B cell (primary cell): ENCODE measurements around the gene IL26.

Experiments
- CTCF ChIP-seq: fragments of 200-600 bp; IDR thresholded peaks from one replicate; pipeline ENCODE4 v1.8.0; 2022; ENCODE audit warnings: antibody characterized with exemption, mild to moderate bottlenecking
- EZH2 ChIP-seq: IDR thresholded peaks from 2 replicates; pipeline ENCODE4 v1.6.1; 2012; ENCODE audit warnings: borderline replicate concordance, low read depth, mild to moderate bottlenecking, moderate library complexity, low read length; ENCODE audit not compliant: insufficient read depth, poor library complexity, severe bottlenecking

- TF ChIP-seq CTCF (no peak), EZH2 (no peak)
These were observed 47.1 kb upstream of the IL26 start for GRCh38 chr12:68272732-68273131.
